ES-I3 (cell line): ENCODE results near the gene METTL13.

Experiments
- H3K36me3 ChIP-seq: 2 replicates; pipeline ENCODE4 v1.6.1; 2013; ENCODE audit warnings: mild to moderate bottlenecking, low read length, control low read depth, moderate library complexity; ENCODE audit not compliant: insufficient read depth
- H3K4me1 ChIP-seq: 2 replicates; pipeline ENCODE4 v1.6.1; 2013; ENCODE audit warnings: mild to moderate bottlenecking, control low read depth, low read length; ENCODE audit not compliant: insufficient read depth
- H3K9ac ChIP-seq: 2 replicates; pipeline ENCODE4 v1.6.1; 2013; ENCODE audit warnings: low read depth, mild to moderate bottlenecking, low read length, moderate library complexity
- H3K9me3 ChIP-seq: 2 replicates; pipeline ENCODE4 v1.6.1; 2013; ENCODE audit warnings: mild to moderate bottlenecking, low read length, moderate library complexity; ENCODE audit not compliant: control insufficient read depth, insufficient read depth

The METTL13 gene

DNA sequence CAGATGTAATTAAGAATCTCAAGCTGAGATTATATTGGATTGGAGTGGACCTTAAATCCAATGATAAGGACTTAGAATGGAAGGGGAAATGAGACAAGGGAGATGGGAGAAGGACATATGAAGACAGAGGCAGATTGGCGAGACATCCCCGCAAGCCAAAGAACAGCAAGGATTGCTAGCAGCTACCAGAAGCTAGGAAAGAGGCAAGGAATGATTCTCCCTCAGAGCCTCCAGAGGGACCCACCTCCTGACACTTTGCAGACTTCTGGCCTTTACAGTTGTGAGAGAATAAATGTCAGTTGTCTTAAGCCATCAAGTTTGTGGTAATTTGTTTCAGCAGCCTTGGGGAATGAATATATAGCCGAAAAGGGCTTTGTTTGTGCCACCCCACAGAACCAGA is 20.7 kb downstream of the METTL13 start:
- H3K4me1 ChIP-seq: peaks cover 17% of the 10 kb centered on the region
- H3K9me3 ChIP-seq: no peaks in the 10 kb centered on the region
- no peak overlapping the region for H3K9ac ChIP-seq
- H3K36me3 ChIP-seq: peaks cover 3% of the 10 kb centered on the region; the same call in 1 of the 2 replicates

DNA sequence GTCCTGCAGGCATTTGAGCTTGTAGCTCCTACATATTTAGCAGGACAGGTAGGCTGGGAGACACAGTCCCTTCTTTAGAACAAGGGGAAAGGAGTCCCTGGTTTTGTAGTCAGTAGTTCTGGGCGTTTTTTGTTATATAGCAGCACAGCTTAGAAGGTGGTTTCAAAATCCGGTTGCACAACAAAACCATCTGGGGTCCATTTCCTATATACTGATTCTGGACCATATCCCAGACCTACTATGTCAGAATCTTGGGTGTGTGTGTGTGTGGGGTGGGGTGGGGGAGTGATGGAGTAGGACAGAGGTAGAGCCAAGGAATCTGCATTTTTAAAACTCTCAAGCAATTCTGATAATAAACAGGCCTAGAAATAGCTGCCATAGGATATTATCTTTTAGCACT is 21.6 kb downstream of the METTL13 start:
- peaks cover 17% of the 10 kb centered on the region for H3K4me1 ChIP-seq
- no peaks in the 10 kb centered on the region for H3K9me3 ChIP-seq
- no peak overlapping the region for H3K9ac ChIP-seq
- peaks cover 3% of the 10 kb centered on the region; the same call in 1 of the 2 replicates for H3K36me3 ChIP-seq

DNA sequence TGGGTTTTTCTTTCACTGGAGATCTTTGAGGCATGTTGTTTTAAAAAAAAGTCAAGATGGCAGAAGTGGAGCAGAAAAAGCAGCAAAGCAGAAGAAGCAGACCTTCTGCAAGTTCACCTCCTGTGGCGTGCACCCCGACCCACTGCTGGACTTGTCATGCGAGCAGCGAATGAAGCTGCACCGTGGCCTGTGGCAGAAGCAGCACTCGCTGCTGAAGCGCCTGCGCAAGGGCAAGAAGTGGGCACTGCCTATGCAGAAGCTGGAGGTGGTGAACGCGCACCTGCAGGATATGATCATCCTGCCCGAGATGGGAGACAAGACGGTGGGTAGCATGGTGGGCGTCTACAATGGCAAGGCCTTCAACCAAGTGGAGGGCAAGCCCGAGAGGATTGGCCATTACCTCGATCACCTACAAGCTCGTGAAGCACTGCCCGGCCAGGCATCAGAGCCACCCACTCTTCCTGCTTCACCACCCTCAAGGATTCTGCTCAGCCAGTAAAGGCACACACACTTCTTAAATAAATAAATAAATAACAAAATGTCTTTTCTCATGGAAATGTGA is 22.1 kb downstream of the METTL13 start:
- peaks cover 17% of the 10 kb centered on the region for H3K4me1 ChIP-seq
- H3K9ac ChIP-seq: no peak overlapping the region
- H3K9me3 ChIP-seq: no peaks in the 10 kb centered on the region
- peaks cover 3% of the 10 kb centered on the region; the same call in 1 of the 2 replicates for H3K36me3 ChIP-seq

DNA sequence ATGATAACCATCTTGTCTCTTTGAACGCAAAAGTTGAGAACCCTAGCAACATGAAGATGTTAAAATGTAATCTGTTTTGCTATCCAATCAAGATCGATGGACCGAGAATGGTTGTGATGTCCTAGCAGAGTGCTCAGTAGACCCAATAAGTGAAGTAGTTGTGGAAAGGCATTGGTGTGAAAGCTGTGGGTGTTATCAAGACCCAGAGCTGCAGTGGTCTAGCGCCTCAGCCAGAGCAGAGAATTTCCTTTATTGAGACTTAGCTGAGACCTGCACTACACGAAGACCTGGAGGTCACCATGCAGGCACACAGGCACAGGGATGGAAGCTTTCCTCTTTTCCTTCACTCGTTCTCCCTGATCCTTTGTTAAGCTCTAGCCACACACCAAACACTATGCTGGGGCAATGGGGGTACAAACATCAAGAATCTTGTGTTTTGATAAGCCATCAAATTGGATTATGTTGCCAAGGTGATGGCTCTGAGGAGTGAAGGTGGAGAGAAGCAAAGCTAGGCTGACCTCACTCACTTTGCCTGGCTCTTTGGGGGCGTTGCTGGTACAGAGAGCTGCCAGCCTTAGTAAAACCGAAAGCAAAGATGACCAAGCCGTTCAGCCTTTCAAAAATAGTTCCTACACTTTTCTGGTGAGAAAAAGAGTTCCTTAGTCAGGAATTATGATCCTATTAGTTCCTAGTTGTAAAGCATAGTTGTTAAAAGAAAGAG is 24.1 kb downstream of the METTL13 start:
- H3K4me1 ChIP-seq: peaks cover 12% of the 10 kb centered on the region
- H3K9me3 ChIP-seq: no peaks in the 10 kb centered on the region
- no peaks in the 10 kb centered on the region for H3K36me3 ChIP-seq
- no peak overlapping the region for H3K9ac ChIP-seq

GRCh38 chr1:171807556-171807955 is 26.1 kb downstream of the METTL13 start:
- peaks cover 1% of the 10 kb centered on the region; the same call in 1 of the 2 replicates for H3K4me1 ChIP-seq
- no peaks in the 10 kb centered on the region for H3K36me3 ChIP-seq
- H3K9ac ChIP-seq: no peak overlapping the region
- no peaks in the 10 kb centered on the region for H3K9me3 ChIP-seq

- no peaks in the 10 kb centered on the region for H3K36me3 ChIP-seq
- H3K9ac ChIP-seq: no peak overlapping the region
- H3K4me1 ChIP-seq: no peaks in the 10 kb centered on the region; the same call in 1 of the 2 replicates
- H3K9me3 ChIP-seq: no peaks in the 10 kb centered on the region
Measured at GRCh38 chr1:171809834-171810233, 28.4 kb downstream of the METTL13 start.

DNA sequence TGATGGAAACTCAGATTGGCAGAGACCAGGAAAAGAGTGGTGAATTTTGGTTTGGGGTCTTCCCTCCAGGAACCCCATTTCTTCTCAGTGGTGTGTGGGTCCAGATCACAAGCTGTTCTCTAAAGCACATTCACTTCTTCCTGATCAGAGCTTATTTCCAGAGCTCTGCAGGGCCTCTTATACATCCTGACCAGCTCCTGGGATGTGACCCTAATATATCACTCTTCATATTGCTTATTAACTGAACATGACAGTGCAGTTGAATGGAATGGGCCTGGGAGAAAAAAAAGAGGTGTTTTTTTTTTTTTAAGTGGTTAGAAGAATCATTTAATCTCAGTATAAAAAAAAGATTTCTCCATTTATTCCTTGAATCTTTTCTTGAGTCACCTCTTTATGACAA is 30.2 kb downstream of the METTL13 start:
- Histone ChIP-seq H3K4me1 (peaks cover 5% of the 10 kb centered on the region), H3K9ac (no peak overlapping the region), H3K36me3 (no peaks in the 10 kb centered on the region), H3K9me3 (no peaks in the 10 kb centered on the region)

DNA sequence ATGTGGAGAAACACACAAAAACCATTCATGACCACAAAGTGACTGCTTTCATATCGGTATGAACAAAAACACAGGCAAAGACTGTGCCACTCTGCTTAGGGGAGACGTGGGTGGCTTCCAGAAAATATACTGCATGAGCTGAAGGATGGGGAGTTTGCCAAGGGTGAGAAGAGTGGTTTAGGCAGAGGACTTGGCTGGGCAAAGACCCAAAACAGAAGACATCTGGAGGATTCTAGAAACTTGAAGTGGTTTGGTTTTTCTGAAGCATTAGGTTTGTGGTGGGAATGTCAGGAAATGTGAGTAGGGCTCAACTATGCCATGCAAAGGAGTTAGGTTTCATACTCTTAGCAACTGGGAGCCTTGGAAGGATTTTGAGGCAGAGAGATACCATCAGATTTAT is 33.2 kb downstream of the METTL13 start:
- no peaks in the 10 kb centered on the region for H3K9me3 ChIP-seq
- H3K9ac ChIP-seq: no peak overlapping the region
- no peaks in the 10 kb centered on the region for H3K36me3 ChIP-seq
- peaks cover 23% of the 10 kb centered on the region for H3K4me1 ChIP-seq

GRCh38 chr1:171816300-171816901 is 34.9 kb downstream of the METTL13 start:
- peaks cover 23% of the 10 kb centered on the region for H3K4me1 ChIP-seq
- no peak overlapping the region for H3K9ac ChIP-seq

GRCh38 chr1:171817511-171818265 is 36.2 kb downstream of the METTL13 start:
- H3K4me1 ChIP-seq: peaks cover 23% of the 10 kb centered on the region
- no peaks in the 10 kb centered on the region for H3K36me3 ChIP-seq
- H3K9me3 ChIP-seq: no peaks in the 10 kb centered on the region
- H3K9ac ChIP-seq: no peak overlapping the region

More at GRCh38 chr1:171816300-171816901, 34.9 kb downstream of the METTL13 start:
- no peaks in the 10 kb centered on the region for H3K9me3 ChIP-seq
- H3K36me3 ChIP-seq: no peaks in the 10 kb centered on the region

- no peak overlapping the region for H3K9ac ChIP-seq
- H3K4me1 ChIP-seq: peaks cover 23% of the 10 kb centered on the region
- H3K36me3 ChIP-seq: no peaks in the 10 kb centered on the region
- no peaks in the 10 kb centered on the region for H3K9me3 ChIP-seq
Measured at GRCh38 chr1:171819946-171820345, 38.5 kb downstream of the METTL13 start.

- Histone ChIP-seq H3K4me1 (no peaks in the 10 kb centered on the region), H3K9ac (no peak overlapping the region), H3K36me3 (no peaks in the 10 kb centered on the region), H3K9me3 (peaks cover 5% of the 10 kb centered on the region)
Measured at GRCh38 chr1:171826973-171827372, 45.5 kb downstream of the METTL13 start.

- H3K9me3 ChIP-seq: peaks cover 5% of the 10 kb centered on the region
- H3K9ac ChIP-seq: no peak overlapping the region
- no peaks in the 10 kb centered on the region for H3K36me3 ChIP-seq
- H3K4me1 ChIP-seq: no peaks in the 10 kb centered on the region
Measured at GRCh38 chr1:171828794-171829193, 47.3 kb downstream of the METTL13 start.

DNA sequence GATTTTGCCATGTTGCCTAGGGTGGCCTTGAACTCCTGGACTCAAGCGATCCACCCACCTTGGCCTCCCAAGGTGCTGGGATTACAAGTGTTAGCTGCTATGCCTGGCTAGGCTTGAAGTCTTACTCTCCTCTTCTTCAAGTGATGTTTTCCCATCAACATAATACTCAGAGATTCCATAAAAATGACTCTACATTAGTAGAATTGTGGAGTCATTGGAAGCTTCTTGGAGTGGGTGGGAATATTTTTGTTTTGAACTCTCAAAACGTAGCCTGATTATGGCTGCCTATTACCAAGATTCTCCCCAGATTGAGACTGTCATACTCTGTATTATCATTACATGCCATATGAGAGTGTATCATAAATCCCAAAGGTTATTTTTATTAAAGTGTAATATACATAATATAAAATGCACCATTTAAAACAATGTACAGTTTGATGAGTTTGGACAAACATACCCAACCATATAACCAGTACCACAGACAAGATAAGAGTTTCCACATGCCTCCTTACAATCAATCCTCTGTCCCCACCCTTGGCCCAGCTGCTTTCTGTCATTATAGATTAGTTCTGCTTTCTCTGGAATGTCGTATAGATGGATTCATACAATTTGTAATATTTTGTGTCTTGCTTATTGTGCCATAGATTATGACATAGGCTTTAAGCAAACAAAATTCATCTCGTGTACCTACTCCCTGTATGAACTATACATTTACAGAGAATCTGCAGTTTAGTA is 51.8 kb downstream of the METTL13 start:
- Histone ChIP-seq H3K4me1 (no peaks in the 10 kb centered on the region), H3K9me3 (no peaks in the 10 kb centered on the region), H3K9ac (no peak overlapping the region), H3K36me3 (no peaks in the 10 kb centered on the region)
